HL-60 (cell line): Measurements from ENCODE around the gene PLRG1.

Experiments
- DNase-seq, 2 experiments: peaks; one replicate each; pipeline ENCODE4 v3.0.0-alpha.2; 2010 to 2020; ENCODE audit warnings: low read depth in 1 of 2, low spot score in 1 of 2
- H3K27ac ChIP-seq: fragments of 250-450 bp; sonication (Bioruptor Pico); replicated peaks from 2 replicates; pipeline ENCODE4 v1.5.1; 2020; ENCODE audit warnings: mild to moderate bottlenecking, moderate library complexity
- H3K27me3 ChIP-seq: fragments of 250-450 bp; sonication (Bioruptor Pico); 2 replicates; pipeline ENCODE4 v1.5.1; 2021; ENCODE audit warnings: mild to moderate bottlenecking, moderate library complexity; ENCODE audit not compliant: insufficient read depth, poor library complexity, severe bottlenecking
- H3K4me3 ChIP-seq: replicated peaks from 2 replicates; pipeline ENCODE4 v1.5.1; 2011; ENCODE audit warnings: mild to moderate bottlenecking, control low read depth, low read length; ENCODE audit not compliant: insufficient read depth
- GABPA ChIP-seq: IDR thresholded peaks from 2 replicates; pipeline ENCODE4 v1.6.1; 2012; ENCODE audit warnings: low read depth
- POLR2AphosphoS5 ChIP-seq: IDR thresholded peaks from 2 replicates; pipeline ENCODE4 v1.6.1; 2012; ENCODE audit warnings: low read depth
- SPI1 ChIP-seq: IDR thresholded peaks from 2 replicates; pipeline ENCODE4 v1.6.1; 2012; ENCODE audit warnings: low read depth, mild to moderate bottlenecking, borderline replicate concordance
- TF ChIP-seq, protein P1 (sequence below): IDR thresholded peaks from 2 replicates; pipeline ENCODE4 v1.6.1; 2012; ENCODE audit warnings: low read depth; ENCODE audit not compliant: insufficient replicate concordance
- TF ChIP-seq, protein P2 (sequence below): IDR thresholded peaks from one replicate; pipeline ENCODE4 v1.5.1; 2011; ENCODE audit warnings: low read length, control low read depth, inconsistent platforms; ENCODE audit not compliant: insufficient read depth

PLRG1 gene

DNA sequence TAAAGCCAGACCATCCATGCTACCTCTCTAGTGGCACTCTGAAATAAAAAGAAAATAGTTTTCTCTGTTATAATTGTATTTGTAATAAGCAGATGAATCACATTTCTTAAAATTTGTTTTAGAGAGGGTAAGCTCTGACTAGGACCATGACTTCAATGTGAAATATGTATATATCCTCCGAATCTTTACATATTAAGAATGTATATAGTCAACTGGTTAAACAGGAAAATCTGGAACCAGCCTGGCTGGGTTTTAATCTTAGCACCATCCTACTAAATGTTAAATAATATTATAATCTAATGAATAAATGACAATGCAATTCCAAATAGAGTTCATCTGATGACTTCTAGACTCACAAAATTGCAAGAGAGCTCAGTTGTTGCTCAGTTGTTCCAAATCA is 14.1 kb upstream of the PLRG1 start:
- TF ChIP-seq, protein P1, sequence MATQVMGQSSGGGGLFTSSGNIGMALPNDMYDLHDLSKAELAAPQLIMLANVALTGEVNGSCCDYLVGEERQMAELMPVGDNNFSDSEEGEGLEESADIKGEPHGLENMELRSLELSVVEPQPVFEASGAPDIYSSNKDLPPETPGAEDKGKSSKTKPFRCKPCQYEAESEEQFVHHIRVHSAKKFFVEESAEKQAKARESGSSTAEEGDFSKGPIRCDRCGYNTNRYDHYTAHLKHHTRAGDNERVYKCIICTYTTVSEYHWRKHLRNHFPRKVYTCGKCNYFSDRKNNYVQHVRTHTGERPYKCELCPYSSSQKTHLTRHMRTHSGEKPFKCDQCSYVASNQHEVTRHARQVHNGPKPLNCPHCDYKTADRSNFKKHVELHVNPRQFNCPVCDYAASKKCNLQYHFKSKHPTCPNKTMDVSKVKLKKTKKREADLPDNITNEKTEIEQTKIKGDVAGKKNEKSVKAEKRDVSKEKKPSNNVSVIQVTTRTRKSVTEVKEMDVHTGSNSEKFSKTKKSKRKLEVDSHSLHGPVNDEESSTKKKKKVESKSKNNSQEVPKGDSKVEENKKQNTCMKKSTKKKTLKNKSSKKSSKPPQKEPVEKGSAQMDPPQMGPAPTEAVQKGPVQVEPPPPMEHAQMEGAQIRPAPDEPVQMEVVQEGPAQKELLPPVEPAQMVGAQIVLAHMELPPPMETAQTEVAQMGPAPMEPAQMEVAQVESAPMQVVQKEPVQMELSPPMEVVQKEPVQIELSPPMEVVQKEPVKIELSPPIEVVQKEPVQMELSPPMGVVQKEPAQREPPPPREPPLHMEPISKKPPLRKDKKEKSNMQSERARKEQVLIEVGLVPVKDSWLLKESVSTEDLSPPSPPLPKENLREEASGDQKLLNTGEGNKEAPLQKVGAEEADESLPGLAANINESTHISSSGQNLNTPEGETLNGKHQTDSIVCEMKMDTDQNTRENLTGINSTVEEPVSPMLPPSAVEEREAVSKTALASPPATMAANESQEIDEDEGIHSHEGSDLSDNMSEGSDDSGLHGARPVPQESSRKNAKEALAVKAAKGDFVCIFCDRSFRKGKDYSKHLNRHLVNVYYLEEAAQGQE: no peak
- Histone ChIP-seq H3K27me3 (no peaks in the 10 kb centered on the region), H3K27ac (no peak overlapping the region), H3K4me3 (no peak overlapping the region)
- DNase-seq: no peak

DNA sequence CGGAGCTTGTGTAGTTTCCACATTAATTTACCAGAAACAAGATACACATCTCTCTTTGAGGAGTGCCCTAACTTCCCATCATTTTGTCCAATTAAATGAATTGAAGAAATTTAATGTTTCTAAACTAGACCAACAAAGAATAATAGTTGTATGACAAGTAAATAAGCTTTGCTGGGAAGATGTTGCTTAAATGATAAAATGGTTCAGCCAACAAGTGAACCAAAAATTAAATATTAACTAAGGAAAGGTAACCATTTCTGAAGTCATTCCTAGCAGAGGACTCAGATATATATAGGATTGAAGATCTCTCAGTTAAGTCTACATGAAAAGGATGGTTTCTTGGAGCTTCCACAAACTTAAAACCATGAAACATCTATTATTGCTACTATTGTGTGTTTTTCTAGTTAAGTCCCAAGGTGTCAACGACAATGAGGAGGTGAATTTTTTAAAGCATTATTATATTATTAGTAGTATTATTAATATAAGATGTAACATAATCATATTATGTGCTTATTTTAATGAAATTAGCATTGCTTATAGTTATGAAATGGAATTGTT is 12.6 kb upstream of the PLRG1 start, which contains the start of gene FGB:
Gene FGB, plus strand, starts transcription at position 315 of the 558 bp plus-strand sequence. Its CDS starts 8 bp downstream, at position 323.
- no peaks in the 10 kb centered on the region for H3K27me3 ChIP-seq
- TF ChIP-seq, protein P1: no peak
- TF ChIP-seq, protein P2, sequence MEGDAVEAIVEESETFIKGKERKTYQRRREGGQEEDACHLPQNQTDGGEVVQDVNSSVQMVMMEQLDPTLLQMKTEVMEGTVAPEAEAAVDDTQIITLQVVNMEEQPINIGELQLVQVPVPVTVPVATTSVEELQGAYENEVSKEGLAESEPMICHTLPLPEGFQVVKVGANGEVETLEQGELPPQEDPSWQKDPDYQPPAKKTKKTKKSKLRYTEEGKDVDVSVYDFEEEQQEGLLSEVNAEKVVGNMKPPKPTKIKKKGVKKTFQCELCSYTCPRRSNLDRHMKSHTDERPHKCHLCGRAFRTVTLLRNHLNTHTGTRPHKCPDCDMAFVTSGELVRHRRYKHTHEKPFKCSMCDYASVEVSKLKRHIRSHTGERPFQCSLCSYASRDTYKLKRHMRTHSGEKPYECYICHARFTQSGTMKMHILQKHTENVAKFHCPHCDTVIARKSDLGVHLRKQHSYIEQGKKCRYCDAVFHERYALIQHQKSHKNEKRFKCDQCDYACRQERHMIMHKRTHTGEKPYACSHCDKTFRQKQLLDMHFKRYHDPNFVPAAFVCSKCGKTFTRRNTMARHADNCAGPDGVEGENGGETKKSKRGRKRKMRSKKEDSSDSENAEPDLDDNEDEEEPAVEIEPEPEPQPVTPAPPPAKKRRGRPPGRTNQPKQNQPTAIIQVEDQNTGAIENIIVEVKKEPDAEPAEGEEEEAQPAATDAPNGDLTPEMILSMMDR: no peak
- no peak for TF ChIP-seq GABPA
- TF ChIP-seq SPI1: no peak
- no peak for TF ChIP-seq POLR2AphosphoS5
- H3K4me3 ChIP-seq: no peak within 1 kb of the TSS
- H3K27ac ChIP-seq: no peak within 1 kb of the TSS
- DNase-seq: no peak

DNA sequence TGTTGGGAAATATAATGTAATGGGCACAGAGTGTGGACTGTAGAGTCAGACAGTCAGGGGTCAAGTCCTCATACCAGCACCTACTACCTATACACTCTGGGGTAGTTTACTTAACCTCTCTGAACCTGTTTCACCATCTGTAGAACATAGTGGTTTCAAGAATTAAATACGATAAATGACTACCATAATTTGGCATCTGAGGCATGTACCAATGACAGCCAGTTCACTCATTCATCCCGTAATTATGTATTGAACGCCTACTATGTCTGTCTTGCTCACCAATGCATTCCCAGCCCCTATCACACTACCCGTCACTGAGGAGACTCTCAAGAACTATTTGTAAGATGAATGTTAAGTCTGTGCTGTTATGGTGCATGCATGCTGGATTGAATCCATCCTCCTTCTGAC is 10.6 kb upstream of the PLRG1 start:
- H3K27ac ChIP-seq: no peak overlapping the region
- H3K27me3 ChIP-seq: no peaks in the 10 kb centered on the region
- no peak overlapping the region for H3K4me3 ChIP-seq
- no peak for DNase-seq
- TF ChIP-seq, protein P1: no peak
- TF ChIP-seq GABPA (no peak), SPI1 (no peak), POLR2AphosphoS5 (no peak)
- TF ChIP-seq, protein P2: no peak

DNA sequence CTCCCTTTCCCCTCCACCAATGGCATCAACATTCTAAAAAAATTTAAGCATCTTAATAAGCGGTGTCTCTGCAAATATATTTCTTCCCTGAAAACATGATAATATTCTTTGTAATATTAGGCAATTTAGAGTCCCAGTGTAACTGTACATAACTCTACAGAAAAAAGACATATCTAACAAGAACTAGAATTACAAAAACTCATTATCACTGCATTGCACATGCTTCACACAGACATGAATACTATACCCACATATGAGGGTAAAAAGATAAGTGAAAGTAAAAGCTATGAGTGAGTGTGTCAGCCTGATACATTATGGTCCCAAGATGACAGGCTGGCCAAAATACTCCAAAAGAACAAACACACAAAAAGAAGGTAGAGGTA is 10.2 kb upstream of the PLRG1 start:
- no peak overlapping the region for H3K4me3 ChIP-seq
- TF ChIP-seq SPI1 (no peak), GABPA (no peak), POLR2AphosphoS5 (no peak)
- TF ChIP-seq, protein P2: no peak
- TF ChIP-seq, protein P1: no peak
- H3K27ac ChIP-seq: no peak overlapping the region
- no peak for DNase-seq
- no peaks in the 10 kb centered on the region for H3K27me3 ChIP-seq
